ENCODE results near the gene HS3ST4.

Gene HS3ST4

GRCh38 chr16:25941800-25942499 is 250.2 kb downstream of the HS3ST4 start:
- TF ChIP-seq CTCF (IDR thresholded peaks at IDR 0.05) = no peak
- no peak for TF ChIP-seq ZFX (IDR thresholded peaks at IDR 0.05; ENCODE audit: borderline replicate concordance)
- no peak overlapping the region for H3K27ac ChIP-seq

- no peak for TF ChIP-seq CTCF (IDR thresholded peaks at IDR 0.05)
- no peak for TF ChIP-seq ZFX (IDR thresholded peaks at IDR 0.05; ENCODE audit: borderline replicate concordance)
- no peak overlapping the region for H3K27ac ChIP-seq
These were observed 259.0 kb downstream of the HS3ST4 start for GRCh38 chr16:25950586-25951281.

- H3K27ac ChIP-seq = no peak overlapping the region
- TF ChIP-seq ZFX (IDR thresholded peaks at IDR 0.05; ENCODE audit: borderline replicate concordance) = no peak
- TF ChIP-seq CTCF (IDR thresholded peaks at IDR 0.05) = no peak
These were observed 260.2 kb downstream of the HS3ST4 start for GRCh38 chr16:25951999-25952398.

GRCh38 chr16:25952983-25953382 is 261.2 kb downstream of the HS3ST4 start:
- no peak for TF ChIP-seq CTCF (IDR thresholded peaks at IDR 0.05)
- no peak for TF ChIP-seq ZFX (IDR thresholded peaks at IDR 0.05; ENCODE audit: borderline replicate concordance)
- no peak overlapping the region for H3K27ac ChIP-seq

- no peak overlapping the region for H3K27ac ChIP-seq
- TF ChIP-seq CTCF (IDR thresholded peaks at IDR 0.05) (no peak), ZFX (IDR thresholded peaks at IDR 0.05; ENCODE audit: borderline replicate concordance) (no peak)
These were observed 265.9 kb downstream of the HS3ST4 start for GRCh38 chr16:25957707-25958106.

- H3K27ac ChIP-seq = no peak overlapping the region
- TF ChIP-seq CTCF (IDR thresholded peaks at IDR 0.05) = no peak
- no peak for TF ChIP-seq ZFX (IDR thresholded peaks at IDR 0.05; ENCODE audit: borderline replicate concordance)
These were observed 267.5 kb downstream of the HS3ST4 start for GRCh38 chr16:25959221-25959620.
